Liver (tissue), 3 donors: ENCODE results near the gene PABPC1L.

Experiments used
- ATF3 ChIP-seq: IDR thresholded peaks from 2 replicates; pipeline ENCODE4 v1.6.1; 2016; ENCODE audit warnings: antibody characterized with exemption
- CTCF ChIP-seq: fragments of 150-350 bp; IDR thresholded peaks from 2 replicates; pipeline ENCODE4 v1.5.1; 2017; ENCODE audit warnings: improper control_type of control experiment, low read depth, low read length; ENCODE audit not compliant: missing input control
- donor health status: healthy.
- donor health status: healthy.

GRCh38 chr20:44988631-44989171, 78.8 kb downstream of the PABPC1L start:
- TF ChIP-seq CTCF (no peak), ATF3 (no peak)
